ENCODE measurements around the gene HEG1. TPM values are rescaled to one million over a fixed set of nuclear protein-coding genes. Genes with fewer than 3 reads are reported as not detected.

The HEG1 gene
- total and polyA plus RNA-seq, 2 of the 8 experiments (the other 6 are each of a cell fraction or from before 2014, with no cell fraction given), result 5.3 to 9.7 TPM

GRCh38 chr3:124934577-124934976 lies 121.2 kb downstream of the HEG1 start, which contains the start of gene MUC13 (continued):
- TF ChIP-seq, protein P1, sequence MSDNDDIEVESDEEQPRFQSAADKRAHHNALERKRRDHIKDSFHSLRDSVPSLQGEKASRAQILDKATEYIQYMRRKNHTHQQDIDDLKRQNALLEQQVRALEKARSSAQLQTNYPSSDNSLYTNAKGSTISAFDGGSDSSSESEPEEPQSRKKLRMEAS (IDR thresholded peaks at IDR 0.05), result no peak
- TF ChIP-seq NRF1 (IDR thresholded peaks at IDR 0.05; ENCODE audit: low read depth, low read length) (no peak), GABPA (IDR thresholded peaks at IDR 0.05; ENCODE audit: borderline replicate concordance, insufficient read depth, low read length) (no peak), EZH2 (IDR thresholded peaks at IDR 0.05; ENCODE audit: low read depth, low read length, severe bottlenecking) (no peak), YY1 (IDR thresholded peaks at IDR 0.05; ENCODE audit: low read depth, low read length) (no peak)
- TF ChIP-seq, protein P2, sequence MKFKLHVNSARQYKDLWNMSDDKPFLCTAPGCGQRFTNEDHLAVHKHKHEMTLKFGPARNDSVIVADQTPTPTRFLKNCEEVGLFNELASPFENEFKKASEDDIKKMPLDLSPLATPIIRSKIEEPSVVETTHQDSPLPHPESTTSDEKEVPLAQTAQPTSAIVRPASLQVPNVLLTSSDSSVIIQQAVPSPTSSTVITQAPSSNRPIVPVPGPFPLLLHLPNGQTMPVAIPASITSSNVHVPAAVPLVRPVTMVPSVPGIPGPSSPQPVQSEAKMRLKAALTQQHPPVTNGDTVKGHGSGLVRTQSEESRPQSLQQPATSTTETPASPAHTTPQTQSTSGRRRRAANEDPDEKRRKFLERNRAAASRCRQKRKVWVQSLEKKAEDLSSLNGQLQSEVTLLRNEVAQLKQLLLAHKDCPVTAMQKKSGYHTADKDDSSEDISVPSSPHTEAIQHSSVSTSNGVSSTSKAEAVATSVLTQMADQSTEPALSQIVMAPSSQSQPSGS (IDR thresholded peaks at IDR 0.05; ENCODE audit: low read length), result no peak

All from H1 (cell line).